GM21717 (cell line): ENCODE data around the gene ADNP.

ENCODE experiments used
- ATAC-seq: cut with Tn5 transposase; IDR thresholded peaks from one replicate; pipeline ENCODE4 v1.9.1; 2021; ENCODE audit warnings: mild to moderate bottlenecking, moderate library complexity; ENCODE audit not compliant: unreplicated experiment

Gene ADNP

DNA sequence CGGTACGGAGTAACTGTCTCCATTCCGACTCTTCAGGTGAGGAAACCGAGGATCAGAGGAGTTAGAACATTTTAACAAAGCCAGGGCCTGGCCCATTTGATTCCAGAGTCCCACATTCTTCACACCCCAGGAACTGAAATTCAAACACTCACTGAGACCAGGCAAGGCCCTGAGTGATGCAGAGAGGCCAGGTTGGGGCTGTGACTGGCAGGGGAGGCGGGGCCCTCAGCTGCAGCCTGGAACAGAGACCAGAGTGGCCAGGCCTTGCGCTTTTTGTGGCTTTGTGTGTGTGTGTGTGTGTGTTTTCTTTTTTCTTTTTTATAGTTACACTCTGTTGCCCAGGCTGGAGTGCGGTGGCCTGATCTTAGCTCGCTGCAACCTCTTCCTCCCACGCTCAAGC, 79.2 kb downstream of the ADNP start:
- ATAC-seq: no peak

DNA sequence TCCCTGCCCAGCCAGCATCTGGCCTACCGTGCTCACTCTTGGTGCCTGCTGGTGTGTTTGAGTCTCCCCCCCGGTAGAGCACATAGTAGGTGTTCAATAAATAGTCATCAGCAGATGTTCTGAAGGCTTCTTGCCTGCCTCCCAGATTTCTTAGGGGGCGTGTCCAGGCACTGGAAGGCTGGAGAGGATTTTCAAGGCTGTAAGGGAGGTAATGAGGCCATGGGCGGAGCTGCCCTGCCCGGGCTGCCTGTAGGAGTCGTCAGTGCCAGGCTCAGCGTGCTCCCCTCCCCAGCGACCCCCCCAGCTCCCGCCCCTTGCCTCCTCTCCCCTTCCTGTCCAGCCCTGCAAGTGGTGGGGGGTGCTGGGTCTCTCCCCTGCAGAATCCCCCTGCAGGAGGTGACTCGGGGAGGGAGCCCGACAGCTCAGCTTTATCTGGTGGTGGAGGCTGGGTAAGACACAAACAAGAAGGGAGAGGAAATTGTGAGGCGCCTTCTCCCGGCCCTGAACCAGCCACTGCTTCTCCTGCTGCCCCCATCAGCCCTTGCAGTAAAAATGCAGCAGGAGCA, 80.4 kb downstream of the ADNP start:
- ATAC-seq: no peak

DNA sequence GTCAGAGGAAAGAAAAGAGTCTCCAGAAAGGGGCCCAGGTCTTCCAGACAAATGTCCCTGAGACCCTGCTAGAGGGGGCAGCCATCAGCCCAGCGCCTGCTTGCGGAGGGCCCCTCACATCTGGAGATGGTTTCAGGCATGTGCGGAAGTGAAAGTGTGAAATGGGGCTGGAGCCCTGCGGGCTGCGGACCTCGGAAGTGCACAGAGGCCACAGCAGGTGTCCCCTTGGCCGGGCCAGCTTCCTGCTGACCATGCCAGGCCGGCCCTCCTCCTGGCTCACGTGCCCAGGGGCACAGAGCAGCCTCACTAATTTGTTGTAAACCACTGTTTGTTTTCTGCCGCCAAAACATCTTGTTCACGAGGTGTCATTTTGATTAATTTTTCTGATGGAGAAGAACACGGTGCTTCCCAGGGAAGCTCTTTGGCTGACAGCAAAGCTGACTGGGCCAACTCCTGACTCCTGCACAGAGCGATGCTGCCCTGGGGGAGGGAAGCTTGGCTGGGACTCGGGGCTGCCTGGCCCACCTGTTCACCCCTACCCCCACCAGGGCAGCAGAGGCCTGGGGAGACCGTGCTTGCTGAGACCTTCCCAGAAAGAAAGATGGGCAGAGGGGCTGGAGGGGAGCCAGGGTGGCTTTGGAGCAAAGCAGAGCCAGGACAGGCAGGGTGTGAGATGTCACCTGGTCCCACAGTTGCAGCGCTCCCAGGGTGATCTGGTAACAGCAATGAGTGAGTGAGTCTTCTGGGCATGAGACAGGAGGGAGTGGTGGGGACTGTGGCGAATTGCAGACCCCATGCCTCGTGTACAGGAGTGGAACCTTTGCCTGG, 82.2 kb downstream of the ADNP start:
- ATAC-seq: no peak

DNA sequence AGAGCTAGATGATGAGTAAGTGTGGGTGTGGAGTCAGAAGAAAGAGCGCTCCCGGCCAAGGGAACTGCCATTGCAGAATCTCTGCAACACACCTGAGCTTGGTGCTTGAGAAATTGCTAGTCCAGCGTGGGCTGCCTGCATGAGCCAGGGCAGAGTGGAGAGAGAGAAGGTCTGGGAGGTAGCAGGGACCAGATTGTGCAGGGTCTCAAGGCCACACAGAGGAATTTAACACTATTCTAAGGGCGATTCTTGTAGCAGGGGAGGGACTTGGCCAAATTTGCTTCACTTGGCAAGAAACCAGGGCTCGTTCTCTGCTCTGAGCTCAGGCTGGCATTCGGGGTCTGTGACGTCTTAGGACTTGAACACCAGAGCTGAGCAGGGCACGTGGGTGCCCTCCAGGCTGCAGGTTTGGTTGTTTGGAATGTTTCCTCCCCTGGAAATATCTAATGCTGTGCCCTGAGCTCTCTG, 82.9 kb downstream of the ADNP start:
- no peak for ATAC-seq

DNA sequence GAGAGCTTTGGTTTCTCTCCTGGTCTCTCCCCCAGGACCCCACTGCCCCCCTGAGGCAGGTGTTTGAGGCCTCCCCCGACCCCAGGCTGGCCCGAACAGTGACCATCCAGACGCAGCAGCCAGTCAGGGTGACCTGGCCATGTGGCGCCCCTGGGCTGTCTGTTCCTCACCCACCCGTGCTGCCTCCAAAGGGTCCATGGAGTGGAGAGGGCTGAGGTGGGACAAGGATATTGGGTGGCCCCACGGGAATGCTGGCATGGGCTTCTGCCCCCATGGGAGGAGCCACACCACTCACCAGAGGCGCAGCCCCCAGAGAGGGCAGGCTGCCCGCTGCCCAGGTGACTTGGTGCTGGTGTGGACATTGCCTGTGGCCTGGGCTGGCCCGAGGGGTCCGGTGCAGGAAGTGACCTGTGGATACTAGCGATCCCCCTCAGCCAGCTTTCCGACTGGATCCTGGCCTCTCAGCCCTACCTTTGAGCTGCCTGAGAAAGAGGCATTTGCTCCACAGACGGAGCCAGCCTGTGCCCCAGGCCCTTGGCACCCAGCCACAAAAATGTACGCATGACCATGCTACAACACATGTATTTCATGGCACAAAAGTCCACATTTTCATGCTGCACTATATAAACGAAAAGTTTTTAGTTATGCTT, 85.5 kb downstream of the ADNP start:
- ATAC-seq: no peak

DNA sequence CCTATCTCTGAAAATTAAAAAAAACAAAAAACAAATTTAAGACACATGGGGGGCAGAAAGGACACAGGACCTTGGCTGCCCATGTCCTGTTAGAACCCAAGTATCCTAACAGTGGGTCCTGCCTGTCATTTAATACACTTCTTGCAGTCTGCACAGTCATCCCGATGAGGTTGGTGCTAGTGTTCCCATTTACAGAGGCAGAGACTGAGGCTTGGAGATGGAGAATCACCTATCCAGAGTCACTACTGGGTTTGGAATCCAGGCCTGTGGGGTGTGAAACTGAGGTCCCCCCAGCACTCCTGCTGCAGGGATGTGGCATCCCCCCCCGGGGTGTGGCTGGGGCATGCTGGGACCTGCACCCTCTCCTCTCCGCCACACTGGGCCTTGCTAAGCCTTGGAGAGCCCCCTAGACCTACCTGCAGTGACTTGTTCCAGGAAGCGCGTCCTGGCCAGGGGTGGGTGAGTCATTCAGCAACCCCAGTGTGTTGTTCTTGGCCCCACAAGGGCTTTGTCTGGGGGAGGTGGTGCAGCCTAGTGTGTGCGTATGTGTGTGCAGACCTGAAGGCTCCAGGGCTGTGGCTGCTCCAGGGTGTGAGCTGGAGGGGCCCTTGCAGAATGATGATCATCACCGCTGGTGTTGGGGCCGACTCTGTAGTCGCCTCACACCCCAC, 86.7 kb downstream of the ADNP start:
- ATAC-seq: peak; percentile 91

DNA sequence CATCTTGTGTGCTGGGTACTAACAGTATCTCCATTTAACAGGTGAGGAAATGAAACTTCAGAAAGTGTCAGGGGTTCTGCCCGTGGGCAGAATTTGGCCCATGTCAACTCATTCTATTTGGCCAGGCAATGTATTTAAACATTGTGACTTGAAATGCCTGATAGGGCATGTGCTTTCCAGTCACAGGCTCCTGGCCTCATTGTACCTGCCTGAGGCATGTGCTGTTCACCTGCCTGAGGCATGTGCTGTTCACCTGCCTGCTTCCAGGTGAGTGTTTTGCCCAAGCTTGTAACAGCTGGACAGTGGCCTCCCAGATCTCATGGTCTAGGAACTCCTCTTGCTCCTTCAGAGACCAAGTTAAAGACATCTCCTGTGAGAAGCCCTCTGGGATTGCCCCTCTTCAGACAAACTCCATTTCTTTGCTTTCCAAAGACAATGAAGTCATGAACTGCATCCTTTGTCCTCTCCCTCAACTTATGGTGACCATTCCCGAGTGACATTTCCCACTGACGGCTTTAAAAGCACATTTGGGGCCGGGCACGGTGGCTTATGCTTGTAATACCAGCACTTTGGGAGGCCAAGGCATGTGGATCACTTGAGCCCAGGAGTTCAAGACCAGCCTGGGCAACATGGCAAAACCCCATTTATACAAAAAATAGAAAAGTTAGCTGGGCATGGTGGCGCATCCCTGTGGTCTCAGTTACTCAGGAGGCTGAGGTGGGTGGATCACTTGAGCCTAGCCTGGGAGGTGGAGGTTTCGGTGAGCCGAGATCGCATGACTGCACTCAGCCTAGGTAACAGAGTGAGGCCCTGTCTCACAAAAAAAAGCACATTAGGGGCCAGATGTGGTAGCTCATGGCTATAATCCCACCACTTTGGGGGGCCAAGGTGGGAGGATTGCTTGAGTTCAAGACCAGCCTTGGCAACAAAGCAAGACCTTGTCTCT, 87.6 kb downstream of the ADNP start:
- no peak for ATAC-seq

DNA sequence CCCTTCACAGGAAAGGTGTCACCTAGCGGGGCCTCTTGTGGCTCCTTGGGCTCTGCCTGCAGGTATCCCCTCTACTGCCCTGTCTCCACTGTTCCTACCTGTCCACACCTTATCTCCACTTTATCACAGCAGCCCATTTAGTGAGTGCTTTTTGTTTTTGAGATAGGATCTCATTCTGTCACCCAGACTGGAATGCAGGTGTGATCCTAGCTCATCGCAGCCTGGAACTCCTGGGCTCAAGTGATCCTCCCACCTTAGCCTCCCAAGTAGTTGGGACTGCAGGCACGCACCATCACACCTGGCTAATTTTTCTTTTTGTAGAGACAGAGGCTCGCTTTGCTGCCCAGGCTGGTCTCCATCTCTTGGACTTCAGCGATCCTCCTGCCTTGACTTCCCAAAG, 88.4 kb downstream of the ADNP start:
- no peak for ATAC-seq
